ENCODE results near the gene ITGAE.

- TF ChIP-seq CTCF (conservative IDR thresholded peaks at IDR 0.05; ENCODE audit: low read depth, low read length) (no peak), EZH2 (IDR thresholded peaks at IDR 0.05; ENCODE audit: borderline replicate concordance, low read depth, low read length, poor library complexity, severe bottlenecking) (no peak)
Measured at GRCh38 chr17:3675886-3676285, 125.1 kb downstream of the ITGAE start.

Data from A673 (cell line).